HepG2 (cell line): ENCODE results near the gene TGM1. TPM values are rescaled to one million over a fixed set of nuclear protein-coding genes. Genes with fewer than 3 reads are reported as not detected.
A peak's percentile ranks its signal among the peaks of the same experiment; 100 is the strongest.

Source experiments
- ATAC-seq: fragments of 200-7000 bp; cut with Tn5 transposase; 3 replicates; pipeline ENCODE4 v1.9.1; 2020; ENCODE audit warnings: mild to moderate bottlenecking, moderate library complexity
- BruUV-seq: library from RNA; stranded (reverse); fragments of 400-500 nt; replicated peaks from 2 replicates; lab custom pipeline; 2021; lab: Mats Ljungman, UMichigan
- CTCF ChIA-PET: fragments of 300-600 bp; formaldehyde crosslinking; extraction: SDS; loops from one replicate; lab custom pipeline; 2021; ENCODE audit warnings: low total read pairs, inconsistent platforms, low intra/inter-chr PET ratio; lab: Yijun Ruan, JAX
- POLR2A ChIA-PET: fragments of 350-600 bp; sonication (Branson Sonifier 250); formaldehyde crosslinking; loops from one replicate; lab custom pipeline; 2020; ENCODE audit warnings: antibody characterized with exemption, inconsistent platforms; lab: Yijun Ruan, JAX
- DNase-seq: peaks from one replicate; pipeline ENCODE4 v3.0.0-alpha.2; 2015; ENCODE audit warnings: low spot score
- FAIRE-seq: peaks from 3 replicates; lab custom pipeline; 2011; peaks lifted over from hg19 to GRCh38; lab: Jason Lieb, UNC
- H2AFZ ChIP-seq: one replicate; pipeline ENCODE4 v1.6.1; 2011; ENCODE audit warnings: low read length, inconsistent platforms
- H3K27ac ChIP-seq: fragments of 300-600 bp; 3 replicates; pipeline ENCODE4 v1.8.0; 2011; ENCODE audit warnings: mixed run types, mild to moderate bottlenecking, mixed read lengths, low read length, inconsistent platforms; ENCODE audit not compliant: insufficient read depth; ENCODE audit errors: extremely low read length
- H3K27me3 ChIP-seq, 2 experiments: fragments of 200-600 bp in 1 of 2; 2 replicates in 1 of 2; 3 replicates in 1 of 2; pipeline versions ENCODE4 v1.6.0 to v1.8.0; 2011; ENCODE audit warnings: low read length in 2 of 2, mild to moderate bottlenecking in 2 of 2, moderate library complexity in 2 of 2, inconsistent platforms in 1 of 2; ENCODE audit not compliant: insufficient read depth in 2 of 2, control insufficient read depth in 1 of 2
- H3K36me3 ChIP-seq, 2 experiments: fragments of 200-600 bp in 1 of 2; replicated peaks in 1 of 2; 2 replicates in 1 of 2; 3 replicates in 1 of 2; pipeline versions ENCODE4 v1.5.1 to v1.8.0; 2011; ENCODE audit warnings: low read length in 2 of 2, inconsistent platforms in 1 of 2; ENCODE audit not compliant: insufficient read depth in 2 of 2, control insufficient read depth in 1 of 2
- H3K4me1 ChIP-seq: 2 replicates; pipeline ENCODE4 v1.5.1; 2012; ENCODE audit warnings: low read length, inconsistent platforms; ENCODE audit not compliant: insufficient read depth
- H3K4me2 ChIP-seq: 2 replicates; pipeline ENCODE4 v1.6.0; 2011; ENCODE audit warnings: low read depth, low read length, inconsistent platforms
- H3K4me3 ChIP-seq, 3 experiments: fragments of 200-600 bp in 1 of 3; sonication (generic), shearing (Covaris generic) in 1 of 3; replicated peaks in 1 of 3; 2 replicates each; pipeline ENCODE4 v1.5.1; 2011 to 2016; ENCODE audit warnings: low read length in 3 of 3, inconsistent platforms in 2 of 3, low read depth in 2 of 3, mild to moderate bottlenecking in 2 of 3, control low read depth in 1 of 3, mixed read lengths in 1 of 3; ENCODE audit not compliant: insufficient read depth in 1 of 3
- H3K79me2 ChIP-seq: one replicate; pipeline ENCODE4 v1.6.1; 2011; ENCODE audit warnings: low read length, inconsistent platforms; ENCODE audit not compliant: insufficient read depth
- H3K9ac ChIP-seq: 2 replicates; pipeline ENCODE4 v1.6.0; 2011; ENCODE audit warnings: mild to moderate bottlenecking, low read depth, low read length, inconsistent platforms; ENCODE audit not compliant: insufficient read depth
- H3K9me3 ChIP-seq: 2 replicates; pipeline ENCODE4 v1.5.1; 2012; ENCODE audit warnings: mild to moderate bottlenecking, low read length
- H4K20me1 ChIP-seq: 2 replicates; pipeline ENCODE4 v1.6.0; 2011; ENCODE audit warnings: inconsistent platforms, mild to moderate bottlenecking, low read length, moderate library complexity; ENCODE audit not compliant: insufficient read depth
- FOXA3 ChIP-seq: IDR thresholded peaks from 2 replicates; pipeline ENCODE4 v1.6.1; 2016; ENCODE audit warnings: missing genetic modification reagents, missing compliant biosample characterization
- HMGXB3 ChIP-seq: sonication (generic); formaldehyde crosslinking; IDR thresholded peaks from 2 replicates; pipeline ENCODE4 v1.4.0; 2020; ENCODE audit warnings: missing genetic modification reagents, borderline replicate concordance
- KLF15 ChIP-seq: sonication (generic); formaldehyde crosslinking; IDR thresholded peaks from 2 replicates; pipeline ENCODE4 v1.8.1; 2023; ENCODE audit warnings: borderline replicate concordance, mild to moderate bottlenecking, inconsistent platforms, missing genetic modification reagents, mixed read lengths
- NFE2L1 ChIP-seq: sonication (generic); formaldehyde crosslinking; IDR thresholded peaks from 2 replicates; pipeline ENCODE4 v1.4.0; 2020; ENCODE audit warnings: missing genetic modification reagents, mild to moderate bottlenecking, borderline replicate concordance
- SP1 ChIP-seq, 2 experiments: fragments of 450-650 bp in 1 of 2; sonication (generic) in 1 of 2; formaldehyde crosslinking in 1 of 2; IDR thresholded peaks; 2 replicates each; pipeline versions ENCODE4 v1.4.0 to v1.6.1; 2016 to 2020; ENCODE audit warnings: missing genetic modification reagents in 1 of 2
- YY1 ChIP-seq: IDR thresholded peaks from 2 replicates; pipeline ENCODE4 v1.6.1; 2011; ENCODE audit warnings: low read length, low read depth, moderate library complexity, mild to moderate bottlenecking; ENCODE audit not compliant: insufficient read depth, insufficient replicate concordance
- ZKSCAN5 ChIP-seq: sonication (generic); formaldehyde crosslinking; IDR thresholded peaks from 2 replicates; pipeline ENCODE4 v1.5.1; 2020; ENCODE audit warnings: mild to moderate bottlenecking, missing genetic modification reagents
- ZNF260 ChIP-seq: sonication (generic); formaldehyde crosslinking; IDR thresholded peaks from 2 replicates; pipeline ENCODE4 v1.4.0; 2020; ENCODE audit warnings: missing genetic modification reagents, low read depth, mild to moderate bottlenecking, borderline replicate concordance
- ZNF263 ChIP-seq: sonication (generic); formaldehyde crosslinking; IDR thresholded peaks from 2 replicates; pipeline ENCODE4 v1.4.0; 2020; ENCODE audit warnings: missing genetic modification reagents
- ZNF317 ChIP-seq: sonication (generic); formaldehyde crosslinking; IDR thresholded peaks from 2 replicates; pipeline ENCODE4 v1.5.0; 2020; ENCODE audit warnings: mild to moderate bottlenecking, missing genetic modification reagents
- ZNF576 ChIP-seq: sonication (generic); formaldehyde crosslinking; IDR thresholded peaks from 2 replicates; pipeline ENCODE4 v1.4.0; 2020; ENCODE audit warnings: mild to moderate bottlenecking, missing genetic modification reagents
- WGBS: methylation state at CpG from one replicate; pipeline ENCODE4 v1.1.6; 2017; ENCODE audit warnings: low lambda C conversion rate; 5-methylcytosine and 5-hydroxymethylcytosine counted together
- in situ Hi-C: cut with HindIII; loops from 2 replicates; pipeline ENCODE4 v1.10.0; 2017; ENCODE audit warnings: low pct_unique_long_range_greater_than_20kb; ENCODE audit not compliant: extremely low pct_ligation_motif_present
- intact Hi-C: fragments of 100-400 bp; cut with micrococcal nuclease; formaldehyde crosslinking; loops from one replicate; pipeline ENCODE4 v1.10.0; 2022; ENCODE audit not compliant: unreplicated experiment
- polyA plus RNA-seq, 8 experiments: library from polyadenylated mRNA; depleted of rRNA in 3 of 8; stranded (reverse) in 7 of 8; unstranded in 1 of 8; fragments of >200 nt; fragmentation: Illumina TruSeq in 4 of 8; extraction: Trizol in 4 of 8; gene quantifications; 2 replicates each; pipeline versions ENCODE4 v1.2.1 to v1.2.3, GENCODE V29; 2011 to 2016; ENCODE audit warnings: low read depth in 4 of 8, missing spikeins in 1 of 8, mixed read lengths in 1 of 8; ENCODE audit not compliant: insufficient read depth in 1 of 8
- total RNA-seq, 5 experiments: library from RNA; depleted of rRNA; stranded (reverse); fragments of >200 nt; fragmentation: Illumina TruSeq; extraction: Trizol; gene quantifications; 2 replicates each; pipeline ENCODE4 v1.2.3, GENCODE V29; 2016; ENCODE audit warnings: low read depth in 1 of 5
- TF ChIP-seq, protein P1 (sequence below): sonication (generic); formaldehyde crosslinking; IDR thresholded peaks from 2 replicates; pipeline ENCODE4 v1.4.0; 2020; ENCODE audit warnings: missing genetic modification reagents
- TF ChIP-seq, protein P2 (sequence below), 2 experiments: sonication (generic) in 1 of 2; formaldehyde crosslinking in 1 of 2; IDR thresholded peaks; 2 replicates each; pipeline versions ENCODE4 v1.5.1 to v1.6.1; 2011 to 2020; ENCODE audit warnings: borderline replicate concordance in 1 of 2, low read depth in 1 of 2, low read length in 1 of 2, mild to moderate bottlenecking in 1 of 2, missing genetic modification reagents in 1 of 2, moderate library complexity in 1 of 2

TGM1 gene
- total and polyA plus RNA-seq, 2 of the 13 experiments (the other 11 are each of a cell fraction or from before 2014, with no cell fraction given) = 3.2 to 10.6 TPM

GRCh38 chr14:24232121-24232644 is 30.8 kb downstream of the TGM1 start, which contains the start of gene NEDD8:
NEDD8 (minus strand) TSS chr14:24232367; CDS start chr14:24232267, 100 bp downstream.
- BruUV-seq = no TSS peak
- peak; percentile 8 for FAIRE-seq
- Histone ChIP-seq H3K27ac (peak within 1 kb of the TSS; percentile 84), H3K9me3 (no peaks in the 10 kb centered on the region), H3K4me1 (peaks cover 47% of the 10 kb centered on the region), H3K4me2 (peak within 1 kb of the TSS; percentile 96), H2AFZ (peak within 1 kb of the TSS; percentile 97), H4K20me1 (peaks cover 7% of the 10 kb centered on the region; the same call in 1 of the 2 replicates), H3K9ac (peak within 1 kb of the TSS; percentile 91), H3K4me3 (peak within 1 kb of the TSS; percentile 83 to 91 (median 85)), H3K36me3 (peaks cover 18 to 43% of the 10 kb centered on the region in 2 experiments), H3K27me3 (peaks cover 0 to 4% of the 10 kb centered on the region in 2 experiments; a peak in 1 of 5 replicates), H3K79me2 (peaks cover 61% of the 10 kb centered on the region)
- intact Hi-C loops = loop anchor here (1.0 to 10.0 kb wide), 3 partner anchors 16 to 1193 kb away; partner anchors contain the start of genes IPO4 and MDP1
- peak; percentile 85 for ATAC-seq
- in situ Hi-C loops = no loop called here
- ChIA-PET CTCF (interaction anchor here (2.6 kb wide), 1 partner anchor 16 kb away, joined by 7 read pairs; the partner anchor contains the start of gene MDP1), POLR2A (interaction anchor here (1.2 to 18.0 kb wide), 7 partner anchors 10 to 138 kb away, joined by 3 to 850 read pairs (median 21); partner anchors contain the start of genes CHMP4A, CIDEB, DHRS1 and LTB4R)
- DNase-seq = peak; percentile 99
- 1% methylated on average over 30 of the region's 30 CpGs for WGBS
- TF ChIP-seq ZNF317 (CRISPR knock-in tag) (peak; percentile 92), KLF15 (no peak), ZNF263 (peak; percentile 31), HMGXB3 (peak; percentile 76; the same call in 1 of the 2 replicates), YY1 (no peak), ZNF576 (peak; percentile 89; the same call in 1 of the 2 replicates), SP1 (IDR thresholded peaks at IDR 0.05) (no peak), SP1 (CRISPR knock-in tag; IDR thresholded peaks at IDR 0.05) (peak; percentile 95), NFE2L1 (CRISPR knock-in tag) (no peak; the same call in 1 of the 2 replicates), ZNF260 (0 out of 2 replicates have a peak, but pooled peaks have one; percentile 77), ZKSCAN5 (CRISPR knock-in tag) (peak; percentile 13; the same call in 1 of the 2 replicates), FOXA3 (CRISPR knock-in tag) (peak; percentile 49)
- TF ChIP-seq, protein P1, sequence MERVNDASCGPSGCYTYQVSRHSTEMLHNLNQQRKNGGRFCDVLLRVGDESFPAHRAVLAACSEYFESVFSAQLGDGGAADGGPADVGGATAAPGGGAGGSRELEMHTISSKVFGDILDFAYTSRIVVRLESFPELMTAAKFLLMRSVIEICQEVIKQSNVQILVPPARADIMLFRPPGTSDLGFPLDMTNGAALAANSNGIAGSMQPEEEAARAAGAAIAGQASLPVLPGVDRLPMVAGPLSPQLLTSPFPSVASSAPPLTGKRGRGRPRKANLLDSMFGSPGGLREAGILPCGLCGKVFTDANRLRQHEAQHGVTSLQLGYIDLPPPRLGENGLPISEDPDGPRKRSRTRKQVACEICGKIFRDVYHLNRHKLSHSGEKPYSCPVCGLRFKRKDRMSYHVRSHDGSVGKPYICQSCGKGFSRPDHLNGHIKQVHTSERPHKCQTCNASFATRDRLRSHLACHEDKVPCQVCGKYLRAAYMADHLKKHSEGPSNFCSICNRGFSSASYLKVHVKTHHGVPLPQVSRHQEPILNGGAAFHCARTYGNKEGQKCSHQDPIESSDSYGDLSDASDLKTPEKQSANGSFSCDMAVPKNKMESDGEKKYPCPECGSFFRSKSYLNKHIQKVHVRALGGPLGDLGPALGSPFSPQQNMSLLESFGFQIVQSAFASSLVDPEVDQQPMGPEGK (CRISPR knock-in tag) = peak; percentile 66
- TF ChIP-seq, protein P2, sequence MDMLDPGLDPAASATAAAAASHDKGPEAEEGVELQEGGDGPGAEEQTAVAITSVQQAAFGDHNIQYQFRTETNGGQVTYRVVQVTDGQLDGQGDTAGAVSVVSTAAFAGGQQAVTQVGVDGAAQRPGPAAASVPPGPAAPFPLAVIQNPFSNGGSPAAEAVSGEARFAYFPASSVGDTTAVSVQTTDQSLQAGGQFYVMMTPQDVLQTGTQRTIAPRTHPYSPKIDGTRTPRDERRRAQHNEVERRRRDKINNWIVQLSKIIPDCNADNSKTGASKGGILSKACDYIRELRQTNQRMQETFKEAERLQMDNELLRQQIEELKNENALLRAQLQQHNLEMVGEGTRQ (IDR thresholded peaks at IDR 0.05; ENCODE audit: low read depth, low read length) = no peak
- TF ChIP-seq, protein P2 (CRISPR knock-in tag; IDR thresholded peaks at IDR 0.05; ENCODE audit: borderline replicate concordance) = peak; percentile 53; the same call in 1 of the 2 replicates
